Muscle of arm (tissue), 12 donors: ENCODE results near the gene HIGD1C. TPM values are rescaled to one million over a fixed set of nuclear protein-coding genes. Genes with fewer than 3 reads are reported as not detected.

ENCODE experiments used
- DNase-seq: peaks from one replicate; pipeline ENCODE4 v3.0.0-alpha.2; 2013
- polyA plus RNA-seq, 12 donors: library from polyadenylated mRNA; unstranded; fragments of 120-200 nt; gene quantifications; one replicate each; pipeline ENCODE4 v1.2.1, GENCODE V29; 2013; ENCODE audit not compliant: insufficient read length in 12 of 12

Gene HIGD1C
- polyA plus RNA-seq, 12 donors: 0.45 to 0.97 (median 0.71) TPM; not detected in 6

DNA sequence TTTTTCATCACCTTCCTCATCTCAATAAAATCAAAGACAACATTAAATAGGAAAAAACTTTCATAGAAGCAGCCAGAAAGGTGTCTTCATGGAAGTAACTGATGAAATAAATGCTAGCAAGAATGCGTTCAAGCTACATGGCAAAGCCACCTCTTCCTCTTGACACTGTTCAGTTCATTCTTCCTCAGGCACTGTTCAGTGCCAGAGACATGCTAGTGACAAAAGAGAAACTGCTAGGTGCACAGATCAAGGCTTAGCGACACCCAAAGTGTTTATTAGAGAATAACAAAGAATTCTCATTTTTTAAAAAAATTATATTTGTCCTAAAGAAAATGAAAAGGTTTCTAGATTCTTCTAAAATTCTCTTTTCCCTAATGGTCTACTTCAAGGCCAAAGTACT lies 66.6 kb downstream of the HIGD1C start:
- DNase-seq: no peak

DNA sequence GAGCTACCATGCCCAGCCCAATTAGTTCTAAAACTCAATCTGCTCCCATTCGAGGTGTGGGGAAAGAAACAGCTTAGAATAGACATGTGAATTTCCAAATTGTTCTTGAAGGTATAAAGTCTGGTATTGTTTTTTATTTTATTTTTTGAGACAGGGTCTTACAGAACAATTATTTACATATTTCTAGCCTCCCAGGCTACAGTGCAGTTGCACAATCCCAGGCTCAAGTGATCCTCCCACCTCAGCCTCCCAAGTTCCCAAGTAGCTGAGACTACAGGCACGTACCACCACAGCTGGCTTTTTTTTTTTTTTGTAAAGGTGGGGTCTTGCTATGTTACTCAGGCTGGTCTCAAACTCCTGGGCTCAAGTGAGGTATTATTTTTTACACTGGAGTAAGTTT lies 67.6 kb downstream of the HIGD1C start:
- no peak for DNase-seq

Other genes starting within 250 kb of the HIGD1C start
- 10 to 100 TPM in 11 of 12 donors, not detected in 1; 33.5 to 51.8 (median 36.5) TPM for gene ATF1, start 188.4 kb upstream of the HIGD1C start, polyA plus RNA-seq
- gene TMPRSS12, start 109.6 kb upstream of the HIGD1C start, polyA plus RNA-seq: under 1 TPM in 5 of 12 donors, not detected in 7; 0.07 to 0.19 (median 0.09) TPM
- 10 to 100 TPM in 11 of 12 donors, not detected in 1; 20.0 to 37.3 (median 25.5) TPM for gene SLC11A2, start 73.8 kb downstream of the HIGD1C start, polyA plus RNA-seq
- gene LETMD1, start 95.8 kb downstream of the HIGD1C start, polyA plus RNA-seq: 10 to 100 TPM in 11 of 12 donors, not detected in 1; 39.7 to 89.0 (median 52.8) TPM
- gene CSRNP2, start 131.1 kb downstream of the HIGD1C start, polyA plus RNA-seq: 10 to 100 TPM in 11 of 12 donors, not detected in 1; 20.5 to 32.8 (median 27.0) TPM
- 10 to 100 TPM in 11 of 12 donors, not detected in 1; 30.9 to 51.2 (median 46.3) TPM for gene TFCP2, start 220.6 kb downstream of the HIGD1C start, polyA plus RNA-seq